GM06990 (cell line): ENCODE results near the gene VSIG10.
A peak's percentile ranks its signal among the peaks of the same experiment; 100 is the strongest.

Experiments used
- DNase-seq: peaks from one replicate; pipeline ENCODE4 v3.0.0-alpha.2; 2011; ENCODE audit not compliant: insufficient read length; ENCODE audit errors: extremely low read depth
- H3K27me3 ChIP-seq: replicated peaks from 2 replicates; pipeline ENCODE4 v1.6.0; 2011; ENCODE audit warnings: low read length; ENCODE audit not compliant: control insufficient read depth, insufficient read depth
- H3K36me3 ChIP-seq: 2 replicates; pipeline ENCODE4 v1.5.1; 2011; ENCODE audit warnings: low read length; ENCODE audit not compliant: control insufficient read depth, insufficient read depth
- H3K4me3 ChIP-seq: replicated peaks from 2 replicates; pipeline ENCODE4 v1.5.1; 2011; ENCODE audit warnings: low read depth, mild to moderate bottlenecking, control low read depth, low read length
- CTCF ChIP-seq: IDR thresholded peaks from 2 replicates; pipeline ENCODE4 v1.5.1; 2011; ENCODE audit warnings: low read length, control low read depth, mild to moderate bottlenecking, inconsistent platforms; ENCODE audit not compliant: insufficient read depth, poor library complexity, severe bottlenecking

Gene VSIG10

DNA sequence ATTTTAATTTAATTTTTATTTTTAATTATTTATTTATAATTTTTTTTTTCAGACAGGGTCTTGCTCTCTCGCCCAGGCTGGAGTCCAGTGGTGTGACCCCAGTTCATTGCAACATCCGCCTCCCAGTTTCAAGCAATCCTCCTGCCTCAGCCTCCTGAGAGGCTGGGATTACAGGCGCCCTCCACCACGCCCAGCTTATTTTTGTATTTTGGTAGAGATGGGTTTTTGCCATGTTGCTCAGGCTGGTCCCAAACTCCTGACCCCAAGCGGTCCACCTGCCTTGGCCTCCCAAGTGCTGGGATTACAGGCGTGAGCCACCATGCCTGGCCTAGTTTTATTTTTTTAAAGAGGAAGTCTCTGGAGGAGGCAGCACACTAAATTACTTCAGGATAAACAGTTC is 18.5 kb upstream of the VSIG10 start:
- H3K27me3 ChIP-seq: no peaks in the 10 kb centered on the region
- DNase-seq: no peak
- H3K4me3 ChIP-seq: no peak overlapping the region
- H3K36me3 ChIP-seq: no peaks in the 10 kb centered on the region
- TF ChIP-seq CTCF: no peak

GRCh38 chr12:118120579-118121363 is 17.0 kb upstream of the VSIG10 start:
- peak; percentile 36 for DNase-seq
- Histone ChIP-seq H3K27me3 (no peaks in the 10 kb centered on the region), H3K36me3 (no peaks in the 10 kb centered on the region), H3K4me3 (no peak overlapping the region)
- peak; percentile 66 for TF ChIP-seq CTCF

GRCh38 chr12:118119449-118119879 is 15.7 kb upstream of the VSIG10 start:
- DNase-seq: no peak
- Histone ChIP-seq H3K36me3 (no peaks in the 10 kb centered on the region), H3K27me3 (no peaks in the 10 kb centered on the region), H3K4me3 (no peak overlapping the region)
- no peak for TF ChIP-seq CTCF

DNA sequence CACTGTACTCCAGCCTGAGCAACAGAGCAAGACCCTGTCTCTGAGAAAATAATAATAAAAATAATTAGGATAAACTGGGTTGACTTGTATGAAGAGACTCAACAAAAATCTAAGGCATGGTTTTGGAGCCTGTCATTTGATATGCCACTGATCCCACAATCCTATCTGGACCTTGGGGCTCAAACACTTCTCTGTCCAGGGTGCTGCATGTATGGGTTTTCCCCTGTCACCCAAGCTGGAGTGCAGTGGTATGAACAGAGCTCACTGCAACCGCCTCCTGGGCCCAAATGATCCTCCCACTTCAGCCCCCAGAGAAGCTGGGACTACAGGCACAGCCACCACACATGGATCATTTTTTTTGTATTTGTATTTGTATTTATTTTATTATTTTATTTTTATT is 5.3 kb upstream of the VSIG10 start:
- Histone ChIP-seq H3K27me3 (no peaks in the 10 kb centered on the region), H3K36me3 (no peaks in the 10 kb centered on the region), H3K4me3 (no peak overlapping the region)
- no peak for DNase-seq
- TF ChIP-seq CTCF: no peak

- DNase-seq: no peak
- no peaks in the 10 kb centered on the region for H3K36me3 ChIP-seq
- H3K4me3 ChIP-seq: no peak overlapping the region
- no peak for TF ChIP-seq CTCF
- H3K27me3 ChIP-seq: no peaks in the 10 kb centered on the region
Measured at GRCh38 chr12:118107694-118108093, 3.9 kb upstream of the VSIG10 start.
